H1 (cell line): ENCODE results near the gene AMMECR1L. TPM values are rescaled to one million over a fixed set of nuclear protein-coding genes. Genes with fewer than 3 reads are reported as not detected.
A peak's percentile ranks its signal among the peaks of the same experiment; 100 is the strongest.

Experiments
- CTCF ChIA-PET: fragments of 300-600 bp; sonication (Branson Sonifier 250); formaldehyde crosslinking; loops from one replicate; lab custom pipeline; 2021; ENCODE audit not compliant: partially characterized antibody; lab: Charles Lee
- POLR2A ChIA-PET: fragments of 300-600 bp; sonication (Branson Sonifier 250); formaldehyde crosslinking; loops from one replicate; lab custom pipeline; 2021; ENCODE audit warnings: inconsistent platforms; ENCODE audit not compliant: partially characterized antibody; lab: Charles Lee
- DNase-seq, 2 experiments: peaks; one replicate each; pipeline versions ENCODE4 v3.0.0 to v3.0.0-alpha.2; 2010 to 2022; ENCODE audit warnings: low spot score in 2 of 2, low read depth in 1 of 2, mixed read lengths in 1 of 2
- FAIRE-seq: peaks from 2 replicates; lab custom pipeline; 2011; peaks lifted over from hg19 to GRCh38; lab: Jason Lieb, UNC
- H2AFZ ChIP-seq: 2 replicates; pipeline ENCODE4 v1.8.1; 2012; ENCODE audit warnings: low read length, inconsistent platforms
- H2AK5ac ChIP-seq: 2 replicates; pipeline ENCODE4 v1.6.1; 2013; ENCODE audit warnings: low read depth, low read length
- H2BK120ac ChIP-seq: replicated peaks from 2 replicates; pipeline ENCODE3; 2013; ENCODE audit warnings: low read depth, low read length, inconsistent platforms
- H2BK12ac ChIP-seq: 2 replicates; pipeline ENCODE4 v1.6.1; 2013; ENCODE audit warnings: low read depth, low read length
- H2BK15ac ChIP-seq: 2 replicates; pipeline ENCODE4 v1.6.1; 2013; ENCODE audit warnings: low read length
- H2BK20ac ChIP-seq: 2 replicates; pipeline ENCODE4 v1.6.1; 2013; ENCODE audit warnings: low read length
- H2BK5ac ChIP-seq: 2 replicates; pipeline ENCODE4 v1.6.1; 2013; ENCODE audit warnings: low read depth, low read length
- H3K14ac ChIP-seq: 2 replicates; pipeline ENCODE4 v1.6.1; 2013; ENCODE audit warnings: inconsistent platforms; ENCODE audit not compliant: insufficient read length
- H3K18ac ChIP-seq: 2 replicates; pipeline ENCODE4 v1.6.1; 2013; ENCODE audit warnings: low read length; ENCODE audit errors: extremely low read depth
- H3K23ac ChIP-seq: 2 replicates; pipeline ENCODE4 v1.6.1; 2013; ENCODE audit warnings: inconsistent platforms; ENCODE audit not compliant: insufficient read length
- H3K23me2 ChIP-seq: 2 replicates; pipeline ENCODE4 v1.6.1; 2013; ENCODE audit warnings: low read depth, low read length
- H3K27ac ChIP-seq: 2 replicates; pipeline ENCODE4 v1.6.1; 2011; ENCODE audit warnings: low read depth, low read length, inconsistent platforms
- H3K27me3 ChIP-seq, 4 experiments: replicated peaks in 1 of 4; 1 replicate in 1 of 4; 2 replicates in 3 of 4; pipeline versions ENCODE4 v1.6.1 to v1.8.1; 2011 to 2013; ENCODE audit warnings: low read length in 3 of 4, mild to moderate bottlenecking in 3 of 4, inconsistent platforms in 2 of 4, mixed read lengths in 2 of 4, moderate library complexity in 1 of 4; ENCODE audit not compliant: control insufficient read depth in 3 of 4, insufficient read depth in 3 of 4; ENCODE audit errors: extremely low read depth in 1 of 4
- H3K36me3 ChIP-seq, 4 experiments: 2 replicates each; pipeline versions ENCODE4 v1.6.1 to v1.8.1; 2011 to 2013; ENCODE audit warnings: mild to moderate bottlenecking in 4 of 4, low read length in 3 of 4, moderate library complexity in 2 of 4, control low read depth in 1 of 4, inconsistent platforms in 1 of 4; ENCODE audit not compliant: insufficient read depth in 4 of 4, control insufficient read depth in 2 of 4
- H3K4ac ChIP-seq: replicated peaks from 2 replicates; pipeline ENCODE3; 2013; ENCODE audit warnings: low read length, low read depth, mixed read lengths, inconsistent platforms; ENCODE audit not compliant: insufficient read length
- H3K4me1 ChIP-seq, 4 experiments: replicated peaks in 1 of 4; 1 replicate in 1 of 4; 2 replicates in 3 of 4; pipeline versions ENCODE4 v1.6.1 to v1.8.1; 2011 to 2013; ENCODE audit warnings: low read length in 3 of 4, inconsistent platforms in 2 of 4, mixed read lengths in 1 of 4; ENCODE audit not compliant: insufficient read depth in 4 of 4, control insufficient read depth in 3 of 4
- H3K4me2 ChIP-seq, 2 experiments: 2 replicates each; pipeline versions ENCODE4 v1.6.1 to v1.8.1; 2011 to 2013; ENCODE audit warnings: low read depth in 2 of 2, low read length in 2 of 2, control low read depth in 1 of 2, inconsistent platforms in 1 of 2, mild to moderate bottlenecking in 1 of 2; ENCODE audit not compliant: insufficient read depth in 1 of 2
- H3K4me3 ChIP-seq, 4 experiments: fragments of 200-600, 300-600 bp in 1 of 4; sonication (generic), shearing (Covaris generic), sonication (Bioruptor Twin) in 1 of 4; 2 replicates each; pipeline versions ENCODE4 v1.5.1 to v1.8.1; 2011 to 2016; ENCODE audit warnings: low read length in 4 of 4, low read depth in 3 of 4, control low read depth in 2 of 4, inconsistent platforms in 2 of 4, mild to moderate bottlenecking in 2 of 4, mixed read lengths in 1 of 4, moderate library complexity in 1 of 4; ENCODE audit not compliant: insufficient read depth in 2 of 4; ENCODE audit errors: extremely low read depth in 1 of 4
- H3K56ac ChIP-seq: replicated peaks from 2 replicates; pipeline ENCODE3; 2013; ENCODE audit warnings: low read depth, mild to moderate bottlenecking, mixed read lengths, low read length, inconsistent platforms; ENCODE audit not compliant: insufficient read length
- H3K79me1 ChIP-seq: 2 replicates; pipeline ENCODE4 v1.6.1; 2013; ENCODE audit warnings: low read depth, low read length, control low read depth
- H3K79me2 ChIP-seq, 2 experiments: 2 replicates each; pipeline versions ENCODE4 v1.6.1 to v1.8.1; 2012 to 2013; ENCODE audit warnings: low read length in 2 of 2, mild to moderate bottlenecking in 2 of 2, inconsistent platforms in 1 of 2; ENCODE audit not compliant: insufficient read depth in 2 of 2, control insufficient read depth in 1 of 2
- H3K9ac ChIP-seq, 4 experiments: replicated peaks in 1 of 4; 1 replicate in 1 of 4; 2 replicates in 3 of 4; pipeline versions ENCODE4 v1.6.1 to v1.8.1; 2011 to 2013; ENCODE audit warnings: low read depth in 3 of 4, low read length in 3 of 4, control low read depth in 2 of 4, mild to moderate bottlenecking in 2 of 4, moderate library complexity in 2 of 4, inconsistent platforms in 1 of 4; ENCODE audit errors: extremely low read depth in 1 of 4
- H3K9me3 ChIP-seq, 2 experiments: 2 replicates each; pipeline versions ENCODE4 v1.6.1 to v1.8.1; 2012 to 2013; ENCODE audit warnings: mild to moderate bottlenecking in 2 of 2, moderate library complexity in 2 of 2, control low read depth in 1 of 2, inconsistent platforms in 1 of 2, low read depth in 1 of 2, low read length in 1 of 2, mixed read lengths in 1 of 2; ENCODE audit not compliant: insufficient read depth in 2 of 2
- H4K20me1 ChIP-seq, 2 experiments: replicated peaks in 1 of 2; 2 replicates each; pipeline versions ENCODE3 to v1.8.1; 2011 to 2013; ENCODE audit warnings: inconsistent platforms in 2 of 2, low read length in 2 of 2, mild to moderate bottlenecking in 1 of 2; ENCODE audit not compliant: insufficient read depth in 2 of 2, control insufficient read depth in 1 of 2
- H4K5ac ChIP-seq: 2 replicates; pipeline ENCODE4 v1.6.1; 2013; ENCODE audit warnings: low read length, low read depth, mixed read lengths, inconsistent platforms; ENCODE audit not compliant: insufficient read length
- H4K8ac ChIP-seq: 2 replicates; pipeline ENCODE4 v1.8.0; 2013; ENCODE audit warnings: mild to moderate bottlenecking, moderate library complexity, low read length, inconsistent platforms; ENCODE audit not compliant: insufficient read depth; ENCODE audit errors: extremely low read depth
- H4K91ac ChIP-seq: replicated peaks from 2 replicates; pipeline ENCODE3; 2013; ENCODE audit warnings: low read length, mixed read lengths, inconsistent platforms; ENCODE audit not compliant: insufficient read length
- FOSL1 ChIP-seq: IDR thresholded peaks from 2 replicates; pipeline ENCODE4 v1.6.1; 2011; ENCODE audit warnings: mild to moderate bottlenecking, low read depth, low read length, moderate library complexity; ENCODE audit not compliant: insufficient read depth
- GABPA ChIP-seq: IDR thresholded peaks from 2 replicates; pipeline ENCODE4 v1.6.1; 2011; ENCODE audit warnings: mild to moderate bottlenecking, low read length, moderate library complexity, borderline replicate concordance; ENCODE audit not compliant: insufficient read depth
- GTF2F1 ChIP-seq: IDR thresholded peaks from 2 replicates; pipeline ENCODE4 v1.6.1; 2012; ENCODE audit warnings: low read depth, low read length, improper control_type of control experiment, borderline replicate concordance
- KDM4A ChIP-seq: IDR thresholded peaks from one replicate; pipeline ENCODE4 v1.7.1; 2012; ENCODE audit warnings: low read depth, mild to moderate bottlenecking, moderate library complexity, low read length, inconsistent platforms; ENCODE audit not compliant: severe bottlenecking
- RBBP5 ChIP-seq: IDR thresholded peaks from 2 replicates; pipeline ENCODE4 v1.7.1; 2012; ENCODE audit warnings: low read depth, mild to moderate bottlenecking, inconsistent platforms, low read length, moderate library complexity, borderline replicate concordance
- SIN3A ChIP-seq, 2 experiments: IDR thresholded peaks in 1 of 2; conservative IDR thresholded peaks in 1 of 2; 2 replicates each; pipeline ENCODE4 v1.6.1; 2011 to 2012; ENCODE audit warnings: low read length in 2 of 2, improper control_type of control experiment in 1 of 2, low read depth in 1 of 2, mild to moderate bottlenecking in 1 of 2
- SP2 ChIP-seq: IDR thresholded peaks from 2 replicates; pipeline ENCODE4 v1.6.1; 2012; ENCODE audit warnings: mild to moderate bottlenecking, low read length, inconsistent platforms
- WGBS, 2 experiments: shearing (Covaris generic) in 1 of 2; methylation state at CpG; one replicate each; pipeline versions ENCODE4 v1.1.6 to v1.1.7; 2013 to 2015; ENCODE audit warnings: low lambda C conversion rate in 2 of 2, mixed read lengths in 2 of 2, inconsistent platforms in 1 of 2, low coverage in 1 of 2, missing lambda C conversion rate in 1 of 2; ENCODE audit not compliant: insufficient replicate concordance in 2 of 2, insufficient coverage in 1 of 2, insufficient read length in 1 of 2; ENCODE audit errors: extremely low coverage in 1 of 2, missing lambda C conversion rate in 1 of 2; 5-methylcytosine and 5-hydroxymethylcytosine counted together
- polyA plus RNA-seq, 7 experiments: library from polyadenylated mRNA; depleted of rRNA in 3 of 7; stranded (reverse) in 5 of 7; unstranded in 2 of 7; fragments of >200 nt in 5 of 7; fragments of 200-250 nt in 2 of 7; gene quantifications; 1 replicate in 5 of 7; 2 replicates in 1 of 7; 4 replicates in 1 of 7; pipeline versions ENCODE4 v1.2.1 to v1.2.3, GENCODE V29; 2011 to 2013; ENCODE audit warnings: missing spikeins in 2 of 7, mixed read lengths in 2 of 7
- total RNA-seq: library from RNA; stranded (reverse); fragmentation: NEBNext Ultra II Directional; extraction: Animal tissue kit (Norgen Biotek cat#: 25700); gene quantifications from 2 replicates; pipeline ENCODE4 v1.2.1, GENCODE V29; 2021
- TF ChIP-seq, protein P1 (sequence below), 3 experiments: IDR thresholded peaks; 1 replicate in 2 of 3; 2 replicates in 1 of 3; pipeline versions ENCODE4 v1.5.1 to v1.6.1; 2011; ENCODE audit warnings: low read length in 3 of 3, mild to moderate bottlenecking in 3 of 3, inconsistent platforms in 2 of 3, low read depth in 1 of 3, moderate library complexity in 1 of 3; ENCODE audit not compliant: insufficient read depth in 1 of 3; ENCODE audit errors: control extremely low read depth in 1 of 3
- TF ChIP-seq, protein P2 (sequence below): IDR thresholded peaks from 2 replicates; pipeline ENCODE4 v1.6.1; 2011; ENCODE audit warnings: low read length, improper control_type of control experiment

Gene AMMECR1L
- total and polyA plus RNA-seq, 2 of the 8 experiments (the other 6 are each of a cell fraction or from before 2014, with no cell fraction given): 10.1 to 18.8 TPM

DNA sequence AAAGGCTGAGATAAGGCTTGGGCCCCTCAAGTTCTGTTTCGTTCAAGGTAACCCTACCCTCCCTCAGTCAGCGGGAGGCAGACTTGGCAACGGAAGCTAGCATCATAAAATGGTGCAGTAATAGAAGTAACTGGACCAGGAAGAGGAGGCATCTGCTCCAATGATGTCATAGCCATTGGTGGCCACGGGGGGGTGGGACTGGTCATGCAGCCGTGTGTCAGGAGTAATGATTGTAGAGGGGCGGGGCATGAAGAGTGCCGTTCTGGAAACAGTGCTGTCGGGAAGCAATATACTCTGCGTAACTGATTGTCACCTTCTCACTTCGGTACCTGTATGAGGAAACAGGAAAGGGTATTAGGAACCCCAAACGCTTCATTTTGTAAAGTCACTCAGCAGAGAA is 20.9 kb downstream of the AMMECR1L start:
- Histone ChIP-seq H3K18ac (no peak overlapping the region), H3K23me2 (no peaks in the 10 kb centered on the region), H3K14ac (no peak overlapping the region), H3K27ac (no peak overlapping the region), H3K4me1 (peaks cover 0 to 7% (median 4%) of the 10 kb centered on the region in 4 experiments; a peak in 6 of 7 replicates), H2BK20ac (no peak overlapping the region), H2BK15ac (no peak overlapping the region), H3K23ac (no peak overlapping the region), H3K36me3 (peaks cover 19 to 69% (median 45%) of the 10 kb centered on the region in 4 experiments), H3K56ac (no peak overlapping the region), H3K9me3 (no peaks in the 10 kb centered on the region), H2BK120ac (no peak overlapping the region), H3K79me2 (no peaks in the 10 kb centered on the region), H3K4me2 (no peak overlapping the region), H3K27me3 (no peaks in the 10 kb centered on the region), H4K8ac (peak overlapping the region; percentile 43; the same call in 1 of the 2 replicates), H2BK5ac (no peak overlapping the region), H2AK5ac (no peak overlapping the region), H3K4me3 (no peak overlapping the region), H3K4ac (no peak overlapping the region), H4K20me1 (peaks cover 0 to 9% of the 10 kb centered on the region in 2 experiments), H3K9ac (no peak overlapping the region), H4K91ac (no peak overlapping the region), H3K79me1 (no peaks in the 10 kb centered on the region; the same call in 1 of the 2 replicates), H4K5ac (no peak overlapping the region), H2AFZ (no peak overlapping the region), H2BK12ac (no peak overlapping the region)
- ChIA-PET CTCF (interaction anchor here (1.2 kb wide), 1 partner anchor 8 kb away, joined by 3 read pairs; no protein-coding TSS in a partner anchor), POLR2A (interaction anchor here (0.8 kb wide), 1 partner anchor 212 kb away, joined by 3 read pairs; no protein-coding TSS in a partner anchor)
- WGBS, 2 experiments: 83% methylated on average over 11 of the region's 11 CpGs; no CpG with 5 or more reads in 1 of the 2 experiments
- no peak for DNase-seq
- FAIRE-seq: no peak
- no peak for TF ChIP-seq GTF2F1
- TF ChIP-seq, protein P1, sequence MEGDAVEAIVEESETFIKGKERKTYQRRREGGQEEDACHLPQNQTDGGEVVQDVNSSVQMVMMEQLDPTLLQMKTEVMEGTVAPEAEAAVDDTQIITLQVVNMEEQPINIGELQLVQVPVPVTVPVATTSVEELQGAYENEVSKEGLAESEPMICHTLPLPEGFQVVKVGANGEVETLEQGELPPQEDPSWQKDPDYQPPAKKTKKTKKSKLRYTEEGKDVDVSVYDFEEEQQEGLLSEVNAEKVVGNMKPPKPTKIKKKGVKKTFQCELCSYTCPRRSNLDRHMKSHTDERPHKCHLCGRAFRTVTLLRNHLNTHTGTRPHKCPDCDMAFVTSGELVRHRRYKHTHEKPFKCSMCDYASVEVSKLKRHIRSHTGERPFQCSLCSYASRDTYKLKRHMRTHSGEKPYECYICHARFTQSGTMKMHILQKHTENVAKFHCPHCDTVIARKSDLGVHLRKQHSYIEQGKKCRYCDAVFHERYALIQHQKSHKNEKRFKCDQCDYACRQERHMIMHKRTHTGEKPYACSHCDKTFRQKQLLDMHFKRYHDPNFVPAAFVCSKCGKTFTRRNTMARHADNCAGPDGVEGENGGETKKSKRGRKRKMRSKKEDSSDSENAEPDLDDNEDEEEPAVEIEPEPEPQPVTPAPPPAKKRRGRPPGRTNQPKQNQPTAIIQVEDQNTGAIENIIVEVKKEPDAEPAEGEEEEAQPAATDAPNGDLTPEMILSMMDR (IDR thresholded peaks at IDR 0.05; ENCODE audit: control extremely low read depth in 1 of 3, insufficient read depth in 1 of 3, low read depth in 1 of 3, low read length in 3 of 3): peak in 2 of 3 experiments; percentile 8 to 22; a peak in 2 of 4 replicates
- TF ChIP-seq FOSL1: no peak
- no peak for TF ChIP-seq RBBP5
- no peak for TF ChIP-seq SP2
- no peak for TF ChIP-seq GABPA
- TF ChIP-seq, protein P2, sequence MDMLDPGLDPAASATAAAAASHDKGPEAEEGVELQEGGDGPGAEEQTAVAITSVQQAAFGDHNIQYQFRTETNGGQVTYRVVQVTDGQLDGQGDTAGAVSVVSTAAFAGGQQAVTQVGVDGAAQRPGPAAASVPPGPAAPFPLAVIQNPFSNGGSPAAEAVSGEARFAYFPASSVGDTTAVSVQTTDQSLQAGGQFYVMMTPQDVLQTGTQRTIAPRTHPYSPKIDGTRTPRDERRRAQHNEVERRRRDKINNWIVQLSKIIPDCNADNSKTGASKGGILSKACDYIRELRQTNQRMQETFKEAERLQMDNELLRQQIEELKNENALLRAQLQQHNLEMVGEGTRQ: no peak
- no peak for TF ChIP-seq KDM4A
- TF ChIP-seq SIN3A (conservative IDR thresholded peaks at IDR 0.05 in 1 of 2, IDR thresholded peaks at IDR 0.05 in 1 of 2; ENCODE audit: low read depth in 1 of 2, low read length in 2 of 2): no peak
